Measurements from ENCODE around the gene APBA2.

DNA sequence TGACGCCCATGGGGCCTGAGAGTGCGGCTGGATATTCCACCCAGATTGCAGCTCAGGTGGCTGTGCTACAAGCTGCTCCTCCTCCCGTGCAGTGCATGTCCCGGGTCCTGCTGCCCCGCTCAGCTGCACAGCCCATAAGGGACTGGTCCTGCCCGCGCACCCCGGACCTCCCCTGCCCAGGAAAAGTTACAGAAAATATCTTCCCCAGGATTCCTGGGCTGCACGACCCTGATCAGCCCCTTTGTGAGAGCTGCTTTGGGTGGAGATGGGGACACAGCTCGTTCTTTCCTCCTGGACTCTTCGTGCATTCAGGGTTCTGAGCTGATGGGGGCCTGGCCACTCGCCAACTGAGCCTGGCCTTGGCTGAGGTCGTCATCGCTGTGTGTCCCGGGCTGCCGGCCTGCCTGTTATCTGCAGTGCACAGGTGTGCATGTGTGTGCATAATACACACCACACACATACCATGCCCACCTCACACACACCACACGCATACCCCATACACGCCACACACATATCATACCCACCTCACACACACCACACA, 28.8 kb downstream of the APBA2 start:
- TF ChIP-seq CHD2 (IDR thresholded peaks at IDR 0.05; ENCODE audit: low read length, partially characterized antibody) = no peak
- TF ChIP-seq, protein P1, sequence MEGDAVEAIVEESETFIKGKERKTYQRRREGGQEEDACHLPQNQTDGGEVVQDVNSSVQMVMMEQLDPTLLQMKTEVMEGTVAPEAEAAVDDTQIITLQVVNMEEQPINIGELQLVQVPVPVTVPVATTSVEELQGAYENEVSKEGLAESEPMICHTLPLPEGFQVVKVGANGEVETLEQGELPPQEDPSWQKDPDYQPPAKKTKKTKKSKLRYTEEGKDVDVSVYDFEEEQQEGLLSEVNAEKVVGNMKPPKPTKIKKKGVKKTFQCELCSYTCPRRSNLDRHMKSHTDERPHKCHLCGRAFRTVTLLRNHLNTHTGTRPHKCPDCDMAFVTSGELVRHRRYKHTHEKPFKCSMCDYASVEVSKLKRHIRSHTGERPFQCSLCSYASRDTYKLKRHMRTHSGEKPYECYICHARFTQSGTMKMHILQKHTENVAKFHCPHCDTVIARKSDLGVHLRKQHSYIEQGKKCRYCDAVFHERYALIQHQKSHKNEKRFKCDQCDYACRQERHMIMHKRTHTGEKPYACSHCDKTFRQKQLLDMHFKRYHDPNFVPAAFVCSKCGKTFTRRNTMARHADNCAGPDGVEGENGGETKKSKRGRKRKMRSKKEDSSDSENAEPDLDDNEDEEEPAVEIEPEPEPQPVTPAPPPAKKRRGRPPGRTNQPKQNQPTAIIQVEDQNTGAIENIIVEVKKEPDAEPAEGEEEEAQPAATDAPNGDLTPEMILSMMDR (IDR thresholded peaks at IDR 0.05) = no peak
- no peak for TF ChIP-seq HOXA7 (CRISPR knock-in tag; IDR thresholded peaks at IDR 0.05)
- TF ChIP-seq, protein P2, sequence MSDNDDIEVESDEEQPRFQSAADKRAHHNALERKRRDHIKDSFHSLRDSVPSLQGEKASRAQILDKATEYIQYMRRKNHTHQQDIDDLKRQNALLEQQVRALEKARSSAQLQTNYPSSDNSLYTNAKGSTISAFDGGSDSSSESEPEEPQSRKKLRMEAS (IDR thresholded peaks at IDR 0.05) = no peak
- TF ChIP-seq PBX3 (IDR thresholded peaks at IDR 0.05) = no peak
- no peak for TF ChIP-seq EP300 (IDR thresholded peaks at IDR 0.05)
- TF ChIP-seq JUNB (IDR thresholded peaks at IDR 0.05) = no peak
- no peak for TF ChIP-seq POLR2A (IDR thresholded peaks at IDR 0.05; ENCODE audit: low read length)
- TF ChIP-seq MYC (IDR thresholded peaks at IDR 0.05; ENCODE audit: borderline replicate concordance, low read length) = no peak
- no peak for TF ChIP-seq ESRRA (IDR thresholded peaks at IDR 0.05; ENCODE audit: borderline replicate concordance, low read length)
- no peak for TF ChIP-seq CEBPB (IDR thresholded peaks at IDR 0.05)
- TF ChIP-seq RCOR1 (IDR thresholded peaks at IDR 0.05; ENCODE audit: low read depth, low read length) = no peak
- TF ChIP-seq, protein P3, sequence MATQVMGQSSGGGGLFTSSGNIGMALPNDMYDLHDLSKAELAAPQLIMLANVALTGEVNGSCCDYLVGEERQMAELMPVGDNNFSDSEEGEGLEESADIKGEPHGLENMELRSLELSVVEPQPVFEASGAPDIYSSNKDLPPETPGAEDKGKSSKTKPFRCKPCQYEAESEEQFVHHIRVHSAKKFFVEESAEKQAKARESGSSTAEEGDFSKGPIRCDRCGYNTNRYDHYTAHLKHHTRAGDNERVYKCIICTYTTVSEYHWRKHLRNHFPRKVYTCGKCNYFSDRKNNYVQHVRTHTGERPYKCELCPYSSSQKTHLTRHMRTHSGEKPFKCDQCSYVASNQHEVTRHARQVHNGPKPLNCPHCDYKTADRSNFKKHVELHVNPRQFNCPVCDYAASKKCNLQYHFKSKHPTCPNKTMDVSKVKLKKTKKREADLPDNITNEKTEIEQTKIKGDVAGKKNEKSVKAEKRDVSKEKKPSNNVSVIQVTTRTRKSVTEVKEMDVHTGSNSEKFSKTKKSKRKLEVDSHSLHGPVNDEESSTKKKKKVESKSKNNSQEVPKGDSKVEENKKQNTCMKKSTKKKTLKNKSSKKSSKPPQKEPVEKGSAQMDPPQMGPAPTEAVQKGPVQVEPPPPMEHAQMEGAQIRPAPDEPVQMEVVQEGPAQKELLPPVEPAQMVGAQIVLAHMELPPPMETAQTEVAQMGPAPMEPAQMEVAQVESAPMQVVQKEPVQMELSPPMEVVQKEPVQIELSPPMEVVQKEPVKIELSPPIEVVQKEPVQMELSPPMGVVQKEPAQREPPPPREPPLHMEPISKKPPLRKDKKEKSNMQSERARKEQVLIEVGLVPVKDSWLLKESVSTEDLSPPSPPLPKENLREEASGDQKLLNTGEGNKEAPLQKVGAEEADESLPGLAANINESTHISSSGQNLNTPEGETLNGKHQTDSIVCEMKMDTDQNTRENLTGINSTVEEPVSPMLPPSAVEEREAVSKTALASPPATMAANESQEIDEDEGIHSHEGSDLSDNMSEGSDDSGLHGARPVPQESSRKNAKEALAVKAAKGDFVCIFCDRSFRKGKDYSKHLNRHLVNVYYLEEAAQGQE (IDR thresholded peaks at IDR 0.05) = no peak
- TF ChIP-seq, protein P4, sequence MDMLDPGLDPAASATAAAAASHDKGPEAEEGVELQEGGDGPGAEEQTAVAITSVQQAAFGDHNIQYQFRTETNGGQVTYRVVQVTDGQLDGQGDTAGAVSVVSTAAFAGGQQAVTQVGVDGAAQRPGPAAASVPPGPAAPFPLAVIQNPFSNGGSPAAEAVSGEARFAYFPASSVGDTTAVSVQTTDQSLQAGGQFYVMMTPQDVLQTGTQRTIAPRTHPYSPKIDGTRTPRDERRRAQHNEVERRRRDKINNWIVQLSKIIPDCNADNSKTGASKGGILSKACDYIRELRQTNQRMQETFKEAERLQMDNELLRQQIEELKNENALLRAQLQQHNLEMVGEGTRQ (IDR thresholded peaks at IDR 0.05) = no peak
